ENCODE data around the gene FGB. TPM values are rescaled to one million over a fixed set of nuclear protein-coding genes. Genes with fewer than 3 reads are reported as not detected.

The FGB gene
- total and polyA plus RNA-seq, 2 of the 13 experiments (the other 11 are each of a cell fraction or from before 2014, with no cell fraction given) = 226 to 784 TPM

GRCh38 chr4:154612472-154613414 lies 49.9 kb downstream of the FGB start, which contains the start of gene FGG:
TSS of gene FGG (minus strand) at chr4:154612656. CDS start at chr4:154612609, 47 bp downstream.
- Histone ChIP-seq H3K9ac (ENCODE audit: insufficient read depth, low read depth, low read length) (peak within 1 kb of the TSS; percentile 72), H2AFZ (ENCODE audit: low read length) (no peak within 1 kb of the TSS), H3K27me3 (ENCODE audit: control insufficient read depth in 1 of 2, insufficient read depth in 2 of 2, low read length in 2 of 2) (no peaks in the 10 kb centered on the region), H3K27ac (ENCODE audit: extremely low read length, insufficient read depth, low read length) (peak within 1 kb of the TSS; percentile 78), H3K79me2 (ENCODE audit: insufficient read depth, low read length) (peaks cover 42% of the 10 kb centered on the region), H3K4me2 (ENCODE audit: low read depth, low read length) (peak within 1 kb of the TSS; percentile 73), H3K4me1 (ENCODE audit: insufficient read depth, low read length) (peaks cover 70% of the 10 kb centered on the region), H3K4me3 (replicated peaks in 1 of 3; ENCODE audit: insufficient read depth in 1 of 3, low read depth in 2 of 3, low read length in 3 of 3) (peak within 1 kb of the TSS; percentile 67 to 74 (median 67)), H4K20me1 (ENCODE audit: insufficient read depth, low read length) (no peaks in the 10 kb centered on the region), H3K9me3 (ENCODE audit: low read length) (no peaks in the 10 kb centered on the region), H3K36me3 (replicated peaks in 1 of 2; ENCODE audit: control insufficient read depth in 1 of 2, insufficient read depth in 2 of 2, low read length in 2 of 2) (peaks cover 2 to 21% of the 10 kb centered on the region in 2 experiments; a peak in 4 of 5 replicates)
- 2% methylated on average over 6 of the region's 7 CpGs for WGBS (ENCODE audit: low lambda C conversion rate)
- ChIA-PET CTCF (ENCODE audit: low intra/inter-chr PET ratio, low total read pairs) (no interaction called here), POLR2A (interaction anchor here (1.0 to 15.2 kb wide), 13 partner anchors 10 to 63 kb away, joined by 4 to 468 read pairs (median 12); partner anchors contain the start of genes FGA, FGB and PLRG1)
- in situ Hi-C loops (cut with HindIII; ENCODE audit: extremely low pct_ligation_motif_present, low pct_unique_long_range_greater_than_20kb) = no loop called here
- DNase-seq (ENCODE audit: low spot score) (peak; percentile 91), FAIRE-seq (peak; percentile 96), ATAC-seq (peak; percentile 98)
- intact Hi-C loops (cut with micrococcal nuclease; ENCODE audit: unreplicated experiment) = loop anchor here (2.0 kb wide), 1 partner anchor 14 kb away; no protein-coding TSS in a partner anchor
- TSS peak; percentile 91 for BruUV-seq (replicated peaks)
- TF ChIP-seq POGK (CRISPR knock-in tag; conservative IDR thresholded peaks at IDR 0.05) = peak; percentile 24; the same call in 1 of the 2 replicates
- TF ChIP-seq KDM1A (CRISPR knock-in tag; IDR thresholded peaks at IDR 0.05) = peak; percentile 52; the same call in 1 of the 2 replicates
- TF ChIP-seq MED1 (CRISPR knock-in tag; IDR thresholded peaks at IDR 0.05) = peak; percentile 59
- peak; percentile 16 for TF ChIP-seq SMC3 (IDR thresholded peaks at IDR 0.05; ENCODE audit: low read length)
- 0 out of 2 replicates have a peak, but pooled peaks have one; percentile 53 for TF ChIP-seq MYPOP (CRISPR knock-in tag; IDR thresholded peaks at IDR 0.05)
- TF ChIP-seq, protein P1, sequence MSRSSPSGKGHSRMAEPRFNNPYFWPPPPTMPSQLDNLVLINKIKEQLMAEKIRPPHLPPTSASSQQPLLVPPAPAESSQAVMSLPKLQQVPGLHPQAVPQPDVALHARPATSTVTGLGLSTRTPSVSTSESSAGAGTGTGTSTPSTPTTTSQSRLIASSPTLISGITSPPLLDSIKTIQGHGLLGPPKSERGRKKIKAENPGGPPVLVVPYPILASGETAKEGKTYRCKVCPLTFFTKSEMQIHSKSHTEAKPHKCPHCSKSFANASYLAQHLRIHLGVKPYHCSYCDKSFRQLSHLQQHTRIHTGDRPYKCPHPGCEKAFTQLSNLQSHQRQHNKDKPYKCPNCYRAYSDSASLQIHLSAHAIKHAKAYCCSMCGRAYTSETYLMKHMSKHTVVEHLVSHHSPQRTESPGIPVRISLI (CRISPR knock-in tag; IDR thresholded peaks at IDR 0.05; ENCODE audit: borderline replicate concordance) = peak; percentile 61; the same call in 1 of the 2 replicates
- TF ChIP-seq MAZ (IDR thresholded peaks at IDR 0.05; ENCODE audit: borderline replicate concordance, low read depth, low read length) = peak; percentile 30; the same call in 1 of the 2 replicates
- TF ChIP-seq MAZ (CRISPR knock-in tag; IDR thresholded peaks at IDR 0.05; ENCODE audit: low read depth) = peak; percentile 49; the same call in 1 of the 2 replicates
- TF ChIP-seq, protein P2, sequence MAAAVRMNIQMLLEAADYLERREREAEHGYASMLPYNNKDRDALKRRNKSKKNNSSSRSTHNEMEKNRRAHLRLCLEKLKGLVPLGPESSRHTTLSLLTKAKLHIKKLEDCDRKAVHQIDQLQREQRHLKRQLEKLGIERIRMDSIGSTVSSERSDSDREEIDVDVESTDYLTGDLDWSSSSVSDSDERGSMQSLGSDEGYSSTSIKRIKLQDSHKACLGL (CRISPR knock-in tag; IDR thresholded peaks at IDR 0.05) = no peak
- TF ChIP-seq, protein P3, sequence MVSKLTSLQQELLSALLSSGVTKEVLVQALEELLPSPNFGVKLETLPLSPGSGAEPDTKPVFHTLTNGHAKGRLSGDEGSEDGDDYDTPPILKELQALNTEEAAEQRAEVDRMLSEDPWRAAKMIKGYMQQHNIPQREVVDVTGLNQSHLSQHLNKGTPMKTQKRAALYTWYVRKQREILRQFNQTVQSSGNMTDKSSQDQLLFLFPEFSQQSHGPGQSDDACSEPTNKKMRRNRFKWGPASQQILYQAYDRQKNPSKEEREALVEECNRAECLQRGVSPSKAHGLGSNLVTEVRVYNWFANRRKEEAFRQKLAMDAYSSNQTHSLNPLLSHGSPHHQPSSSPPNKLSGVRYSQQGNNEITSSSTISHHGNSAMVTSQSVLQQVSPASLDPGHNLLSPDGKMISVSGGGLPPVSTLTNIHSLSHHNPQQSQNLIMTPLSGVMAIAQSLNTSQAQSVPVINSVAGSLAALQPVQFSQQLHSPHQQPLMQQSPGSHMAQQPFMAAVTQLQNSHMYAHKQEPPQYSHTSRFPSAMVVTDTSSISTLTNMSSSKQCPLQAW (CRISPR knock-in tag; IDR thresholded peaks at IDR 0.05) = peak; percentile 39; the same call in 1 of the 2 replicates
- peak; percentile 75 for TF ChIP-seq FOXA3 (CRISPR knock-in tag; IDR thresholded peaks at IDR 0.05)
- TF ChIP-seq YY1 (IDR thresholded peaks at IDR 0.05; ENCODE audit: insufficient read depth, insufficient replicate concordance, low read depth, low read length) = peak; percentile 6
- peak; percentile 91 for TF ChIP-seq ZMYM4 (CRISPR knock-in tag; IDR thresholded peaks at IDR 0.05)
- TF ChIP-seq KAT7 (CRISPR knock-in tag; IDR thresholded peaks at IDR 0.05; ENCODE audit: borderline replicate concordance) = peak; percentile 46; the same call in 1 of the 2 replicates
- TF ChIP-seq ZSCAN31 (CRISPR knock-in tag; IDR thresholded peaks at IDR 0.05; ENCODE audit: low read depth) = peak; percentile 73
- 0 out of 2 replicates have a peak, but pooled peaks have one; percentile 8 for TF ChIP-seq IRX3 (CRISPR knock-in tag; IDR thresholded peaks at IDR 0.05; ENCODE audit: borderline replicate concordance, low read depth)
